TTC549 (cell line): ENCODE results near the gene TMEM220.
"Not testable (repeated sequence)": the region's sequence is repeated elsewhere in the genome, so short reads cannot be mapped to it uniquely, and the experiment has no call there.

Experiments used
- FAIRE-seq: peaks from 2 replicates; lab custom pipeline; 2012; peaks lifted over from hg19 to GRCh38; lab: Jason Lieb, UNC

Gene TMEM220

GRCh38 chr17:10727192-10727591 is 2.6 kb downstream of the TMEM220 start:
- FAIRE-seq, result no peak

GRCh38 chr17:10726196-10726595 is 3.6 kb downstream of the TMEM220 start:
- no peak for FAIRE-seq

GRCh38 chr17:10725262-10725661 is 4.6 kb downstream of the TMEM220 start:
- no peak for FAIRE-seq

- FAIRE-seq, result no peak
Observed at GRCh38 chr17:10724546-10725195, 5.2 kb downstream of the TMEM220 start.

GRCh38 chr17:10718547-10718946 is 11.3 kb downstream of the TMEM220 start:
- FAIRE-seq, result no peak

- no peak for FAIRE-seq
Observed at GRCh38 chr17:10716218-10716617, 13.6 kb downstream of the TMEM220 start.

GRCh38 chr17:10713318-10713717 is 16.5 kb downstream of the TMEM220 start:
- no peak for FAIRE-seq

GRCh38 chr17:10705727-10706126 is 24.1 kb downstream of the TMEM220 start:
- FAIRE-seq, result no peak

GRCh38 chr17:10702574-10702973 is 27.2 kb downstream of the TMEM220 start:
- FAIRE-seq, result no peak

- no peak for FAIRE-seq
Observed at GRCh38 chr17:10699856-10700255, 30.0 kb downstream of the TMEM220 start.

GRCh38 chr17:10698096-10698818 is 31.6 kb downstream of the TMEM220 start:
- no peak for FAIRE-seq

GRCh38 chr17:10697092-10698081 is 32.4 kb downstream of the TMEM220 start, which contains the start of the genes ADPRM and SCO1:
Gene ADPRM (plus strand): TSS chr17:10697594. CDS start chr17:10704927, 7,333 bp downstream.
Gene SCO1 (minus strand): TSS chr17:10697533. CDS start chr17:10697507, 26 bp downstream.
- FAIRE-seq, result no peak

- FAIRE-seq, result not testable (repeated sequence)
Observed at GRCh38 chr17:10695875-10696407, 33.9 kb downstream of the TMEM220 start.

- FAIRE-seq, result no peak
Observed at GRCh38 chr17:10687499-10687898, 42.3 kb downstream of the TMEM220 start.

GRCh38 chr17:10683853-10684252 is 46.0 kb downstream of the TMEM220 start:
- no peak for FAIRE-seq

GRCh38 chr17:10681866-10682446 is 47.9 kb downstream of the TMEM220 start:
- no peak for FAIRE-seq

GRCh38 chr17:10674704-10675103 is 55.1 kb downstream of the TMEM220 start:
- FAIRE-seq, result no peak

GRCh38 chr17:10673312-10673711 is 56.5 kb downstream of the TMEM220 start:
- FAIRE-seq, result no peak

- FAIRE-seq, result no peak
Observed at GRCh38 chr17:10668775-10669174, 61.0 kb downstream of the TMEM220 start.

- no peak for FAIRE-seq
Observed at GRCh38 chr17:10666906-10667305, 62.9 kb downstream of the TMEM220 start.

- FAIRE-seq, result no peak
Observed at GRCh38 chr17:10664571-10664970, 65.3 kb downstream of the TMEM220 start.
